Activated gamma-delta T cell treated with Interleukin-2 at 50 U/mL for 16 hours (primary cell): Measurements from ENCODE around the gene EYS.

ENCODE experiments used
- DNase-seq: peaks from one replicate; pipeline ENCODE4 v3.0.0-alpha.2; 2020

EYS gene

DNA sequence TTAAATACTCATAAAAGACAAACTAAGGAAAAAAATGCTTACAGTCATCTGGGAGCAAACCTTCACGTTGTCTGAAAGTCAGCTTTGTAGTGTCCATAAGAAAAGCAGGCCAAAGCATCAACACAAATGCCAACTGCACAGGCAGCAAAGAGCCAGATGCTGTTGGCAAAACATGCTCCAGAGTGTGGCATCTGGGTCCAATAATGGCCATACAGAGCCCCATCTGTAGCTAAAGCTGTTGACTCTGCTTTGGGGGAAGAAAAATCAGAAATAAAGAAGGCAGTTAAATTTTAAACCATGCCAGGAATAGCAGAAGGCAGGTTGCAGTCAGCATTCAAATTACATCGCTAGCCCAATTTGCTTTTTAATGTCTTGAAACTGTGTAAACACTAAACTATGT, 776.3 kb downstream of the EYS start:
- DNase-seq = no peak

- no peak for DNase-seq
These were observed 781.0 kb downstream of the EYS start for GRCh38 chr6:64926051-64926450.

- DNase-seq = no peak
These were observed 786.8 kb downstream of the EYS start for GRCh38 chr6:64920257-64920656.

- no peak for DNase-seq
These were observed 792.9 kb downstream of the EYS start for GRCh38 chr6:64914124-64914523.

DNA sequence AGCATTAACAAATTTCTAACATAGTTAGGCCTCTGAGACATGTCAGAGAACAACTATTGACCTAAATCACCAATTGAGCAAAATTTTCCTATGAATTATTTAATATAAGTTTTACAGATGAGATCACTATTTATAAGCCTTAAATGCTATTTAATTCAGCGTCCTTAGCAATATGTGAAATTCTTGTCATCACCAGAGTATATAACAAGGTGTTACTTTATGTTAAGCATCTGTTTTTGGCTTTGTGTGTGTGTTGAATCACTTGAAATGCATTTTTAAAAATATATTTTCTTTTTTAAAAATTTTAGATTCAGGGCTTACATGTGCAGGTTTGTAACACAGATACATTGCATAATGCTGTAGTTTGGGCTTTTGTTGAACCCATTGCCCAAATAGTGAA, 794.1 kb downstream of the EYS start:
- no peak for DNase-seq

- DNase-seq = no peak
These were observed 798.9 kb downstream of the EYS start for GRCh38 chr6:64908104-64908503.

DNA sequence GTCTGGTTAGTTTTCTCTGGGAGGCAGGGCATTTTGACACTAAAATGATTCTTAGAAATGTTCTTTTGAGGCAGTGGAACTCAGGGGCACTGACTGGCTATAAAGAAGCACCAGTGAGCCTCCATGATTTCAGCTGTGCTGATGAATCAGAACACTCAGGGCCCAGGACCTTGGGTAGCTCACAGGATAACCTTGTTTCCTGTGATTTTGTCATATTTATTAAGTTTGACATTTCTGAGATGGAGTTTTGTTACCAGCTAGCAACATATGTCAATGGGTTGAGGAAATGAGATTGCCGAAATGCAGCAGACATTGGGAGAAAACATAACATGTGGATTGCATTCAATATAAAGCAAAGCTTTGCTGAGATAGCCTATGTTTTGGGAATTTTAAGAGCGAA, 802.4 kb downstream of the EYS start:
- DNase-seq = no peak

GRCh38 chr6:64902596-64902995, 804.4 kb downstream of the EYS start:
- DNase-seq = no peak

GRCh38 chr6:64896939-64897338, 810.1 kb downstream of the EYS start:
- no peak for DNase-seq

GRCh38 chr6:64895945-64896344, 811.1 kb downstream of the EYS start:
- DNase-seq = no peak

DNA sequence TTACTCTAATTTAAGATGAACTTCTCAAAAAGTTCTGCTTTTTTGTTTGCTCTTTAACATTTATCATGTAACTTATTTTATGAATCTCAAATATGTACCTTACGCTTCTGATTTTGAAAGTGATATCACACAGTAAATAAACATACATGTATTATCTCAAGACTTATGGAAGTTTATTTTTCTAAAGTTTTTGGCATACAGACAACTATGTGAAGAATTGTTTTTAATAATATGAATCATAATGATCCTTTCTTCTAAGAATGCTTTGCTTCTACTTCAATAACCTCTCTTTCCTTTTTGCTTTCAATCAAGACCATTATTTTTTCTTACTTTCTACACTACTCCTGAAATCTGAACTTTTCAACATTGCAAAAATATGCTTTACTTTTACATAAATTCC, 816.4 kb downstream of the EYS start:
- no peak for DNase-seq

- no peak for DNase-seq
These were observed 817.9 kb downstream of the EYS start for GRCh38 chr6:64889144-64889543.

DNA sequence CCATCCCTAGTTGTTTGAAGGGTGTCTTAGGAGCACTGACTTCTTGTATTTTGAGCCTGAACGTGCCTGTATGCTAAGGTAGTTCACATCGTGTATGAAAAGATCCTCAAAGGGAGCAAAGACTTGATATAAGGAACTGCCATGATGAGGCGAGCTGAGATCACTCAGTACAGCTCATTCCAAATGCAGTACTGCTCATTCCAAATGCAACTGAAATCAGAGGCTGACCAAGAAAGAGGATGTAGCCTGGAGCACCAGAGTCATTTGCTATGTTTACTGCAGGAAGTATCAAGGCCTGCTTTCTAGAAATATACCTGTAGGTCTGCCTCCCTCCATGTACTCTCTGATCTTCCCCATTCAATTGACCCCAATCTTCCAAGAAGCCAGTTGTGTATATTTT, 832.2 kb downstream of the EYS start:
- no peak for DNase-seq

DNA sequence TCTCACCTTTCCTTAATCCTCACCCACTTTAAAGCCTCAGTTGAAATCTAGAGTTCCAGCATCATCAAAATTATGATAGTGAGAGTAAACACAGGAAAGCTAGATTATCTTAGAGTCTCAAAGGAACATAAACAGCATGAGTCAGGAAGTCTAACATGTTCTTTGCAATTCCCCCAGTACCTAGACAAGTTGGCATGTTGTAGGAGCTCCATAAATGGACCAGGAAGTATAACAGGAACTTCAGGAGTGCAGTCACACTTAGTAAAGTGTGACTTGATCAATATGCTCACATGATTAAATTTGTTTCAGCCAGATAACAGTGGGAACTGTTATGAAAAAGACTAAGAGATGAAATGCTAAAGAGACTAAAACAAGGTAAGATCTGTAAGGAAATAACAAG, 834.4 kb downstream of the EYS start:
- DNase-seq = no peak

- DNase-seq = no peak
These were observed 845.9 kb downstream of the EYS start for GRCh38 chr6:64861039-64861651.

DNA sequence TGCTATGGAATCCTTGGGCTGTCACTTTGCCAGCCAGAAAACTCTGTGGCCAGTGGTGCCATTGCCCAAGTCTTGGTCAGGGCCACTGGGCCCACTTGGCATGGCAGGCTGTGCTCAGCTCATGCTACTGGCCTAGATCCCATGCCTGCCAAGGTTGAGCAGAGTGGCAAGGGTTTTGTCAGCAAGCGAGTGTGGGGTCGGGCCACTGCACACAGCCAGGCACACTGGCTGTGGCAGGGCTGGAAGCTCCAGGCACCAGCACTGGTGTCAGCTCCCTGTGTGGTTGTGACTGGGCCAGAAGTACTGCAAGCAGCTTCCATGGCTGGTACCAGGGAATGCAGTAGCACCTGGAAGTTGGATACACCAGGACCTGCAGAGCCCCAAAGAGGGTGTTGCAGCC, 846.8 kb downstream of the EYS start:
- no peak for DNase-seq

GRCh38 chr6:64850121-64850520, 856.9 kb downstream of the EYS start:
- DNase-seq = no peak

- DNase-seq = no peak
These were observed 858.6 kb downstream of the EYS start for GRCh38 chr6:64848467-64848866.

- DNase-seq = no peak
These were observed 859.6 kb downstream of the EYS start for GRCh38 chr6:64847396-64847795.

GRCh38 chr6:64838726-64839125, 868.3 kb downstream of the EYS start:
- DNase-seq = no peak

GRCh38 chr6:64831680-64832079, 875.3 kb downstream of the EYS start:
- no peak for DNase-seq

DNA sequence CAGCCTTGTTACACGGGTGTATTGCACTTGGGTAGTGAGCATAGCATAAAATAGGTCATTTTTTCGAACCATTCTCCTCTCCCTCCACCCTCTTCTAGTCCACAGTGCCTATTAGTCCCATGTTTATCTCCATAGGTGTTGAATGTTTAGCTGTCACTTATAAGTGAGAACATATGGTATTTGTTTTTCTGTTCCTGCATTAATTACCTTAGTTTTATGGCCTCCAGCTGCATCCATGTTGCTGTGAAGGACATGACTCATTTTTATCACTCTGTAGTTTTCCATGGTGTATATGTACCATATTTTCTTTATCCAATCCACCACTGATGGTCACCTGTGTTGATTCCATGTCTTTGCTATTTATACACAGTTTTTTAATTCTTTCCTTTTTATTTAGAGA, 889.5 kb downstream of the EYS start:
- DNase-seq = no peak

GRCh38 chr6:64815718-64816117, 891.3 kb downstream of the EYS start:
- no peak for DNase-seq

GRCh38 chr6:64812138-64812537, 894.9 kb downstream of the EYS start:
- DNase-seq = no peak

DNA sequence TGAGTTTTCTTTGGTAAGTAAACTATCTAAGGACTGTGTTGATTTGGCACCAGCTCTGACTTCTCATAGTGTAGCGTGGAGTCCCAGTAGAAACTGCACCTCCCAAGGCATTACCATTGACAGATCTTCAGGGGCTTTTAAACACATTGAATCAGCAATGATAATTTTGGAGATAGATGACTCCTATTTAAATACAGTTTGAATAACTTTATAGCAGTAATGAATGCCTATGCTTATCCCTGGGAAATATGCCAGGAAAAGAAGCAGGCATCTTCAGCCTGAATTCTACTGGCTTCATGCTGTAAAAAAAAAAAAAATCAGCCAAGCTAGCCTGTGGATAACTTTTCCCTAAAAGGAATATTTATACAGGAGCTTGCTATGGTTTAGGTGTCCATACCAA, 895.9 kb downstream of the EYS start:
- no peak for DNase-seq

- no peak for DNase-seq
These were observed 899.2 kb downstream of the EYS start for GRCh38 chr6:64807785-64808184.
